Measurements from ENCODE around the gene MOCS3.

MOCS3 gene

GRCh38 chr20:50958615-50959542 lies at the start of gene MOCS3:
TSS of gene MOCS3 (plus strand) at chr20:50958818. CDS start at chr20:50958843, 25 bp downstream.
- no peak for TF ChIP-seq CTCF (IDR thresholded peaks at IDR 0.05; ENCODE audit: insufficient read depth, low read depth, low read length, missing control alignments)
- peak; percentile 96 for DNase-seq (ENCODE audit: low read depth)
- peak within 1 kb of the TSS; percentile 94 for H3K4me3 ChIP-seq (ENCODE audit: low read length)

- H3K4me3 ChIP-seq (ENCODE audit: low read length): no peak overlapping the region
- no peak for DNase-seq (ENCODE audit: low read depth)
- no peak for TF ChIP-seq CTCF (IDR thresholded peaks at IDR 0.05; ENCODE audit: insufficient read depth, low read depth, low read length, missing control alignments)
These were observed 49.2 kb upstream of the MOCS3 start for GRCh38 chr20:50909413-50909812.

GRCh38 chr20:50911030-50911429 lies 47.6 kb upstream of the MOCS3 start:
- no peak for DNase-seq (ENCODE audit: low read depth)
- TF ChIP-seq CTCF (IDR thresholded peaks at IDR 0.05; ENCODE audit: insufficient read depth, low read depth, low read length, missing control alignments): no peak
- no peak overlapping the region for H3K4me3 ChIP-seq (ENCODE audit: low read length)

GRCh38 chr20:50911716-50912115 lies 46.9 kb upstream of the MOCS3 start:
- H3K4me3 ChIP-seq (ENCODE audit: low read length): no peak overlapping the region
- DNase-seq (ENCODE audit: low read depth): no peak
- no peak for TF ChIP-seq CTCF (IDR thresholded peaks at IDR 0.05; ENCODE audit: insufficient read depth, low read depth, low read length, missing control alignments)

GRCh38 chr20:50913690-50914375 lies 44.8 kb upstream of the MOCS3 start:
- no peak overlapping the region for H3K4me3 ChIP-seq (ENCODE audit: low read length)
- DNase-seq (ENCODE audit: low read depth): peak; percentile 52
- TF ChIP-seq CTCF (IDR thresholded peaks at IDR 0.05; ENCODE audit: insufficient read depth, low read depth, low read length, missing control alignments): no peak

GRCh38 chr20:50915424-50915823 lies 43.2 kb upstream of the MOCS3 start:
- DNase-seq (ENCODE audit: low read depth): peak; percentile 46
- TF ChIP-seq CTCF (IDR thresholded peaks at IDR 0.05; ENCODE audit: insufficient read depth, low read depth, low read length, missing control alignments): no peak
- H3K4me3 ChIP-seq (ENCODE audit: low read length): no peak overlapping the region
